Transverse colon (tissue), 4 donors: ENCODE data around the gene ATF3. TPM values are rescaled to one million over a fixed set of nuclear protein-coding genes. Genes with fewer than 3 reads are reported as not detected.

Source experiments
- DNase-seq: peaks from one replicate; pipeline ENCODE4 v3.0.0-alpha.2; 2019
- H3K27ac ChIP-seq, 4 donors: fragments of 200-600 bp; sonication (generic); 2 replicates each; pipeline ENCODE4 v1.5.1; 2016 to 2018; ENCODE audit warnings: inconsistent platforms in 4 of 4
- H3K27me3 ChIP-seq: fragments of 200-600 bp; sonication (generic); 2 replicates; pipeline ENCODE4 v1.5.1; 2017; ENCODE audit warnings: inconsistent platforms
- H3K36me3 ChIP-seq, 4 donors: fragments of 200-600 bp; sonication (generic); 2 replicates each; pipeline ENCODE4 v1.5.1; 2017 to 2019; ENCODE audit warnings: inconsistent platforms in 4 of 4
- H3K4me1 ChIP-seq, 4 donors: fragments of 200-600 bp; sonication (generic); 2 replicates each; pipeline ENCODE4 v1.5.1; 2017 to 2020; ENCODE audit warnings: inconsistent platforms in 4 of 4
- H3K4me3 ChIP-seq, 4 donors: fragments of 200-600 bp; sonication (generic); 1 replicate in 1 of 4; 2 replicates in 3 of 4; pipeline versions ENCODE4 v1.5.1 to v1.6.1; 2017 to 2019; ENCODE audit warnings: inconsistent platforms in 4 of 4
- H3K9me3 ChIP-seq, 2 donors: fragments of 200-600 bp; sonication (generic); 2 replicates each; pipeline ENCODE4 v1.5.1; 2017 to 2019; ENCODE audit warnings: inconsistent platforms in 2 of 2
- CTCF ChIP-seq, 5 experiments: fragments of 200-600 bp in 3 of 5; fragments of 450-650 bp in 2 of 5; sonication (generic) in 3 of 5; IDR thresholded peaks; 1 replicate in 2 of 5; 2 replicates in 3 of 5; pipeline ENCODE4 v1.5.1; 2016 to 2017; ENCODE audit warnings: antibody characterized with exemption in 5 of 5, inconsistent platforms in 3 of 5, mild to moderate bottlenecking in 2 of 5, moderate library complexity in 1 of 5
- EP300 ChIP-seq: sonication (generic); formaldehyde crosslinking; IDR thresholded peaks from one replicate; pipeline ENCODE4 v1.6.1; 2017; ENCODE audit warnings: antibody characterized with exemption, low read depth
- POLR2A ChIP-seq: fragments of 450-650 bp; IDR thresholded peaks from one replicate; pipeline ENCODE4 v1.6.1; 2016; ENCODE audit warnings: antibody characterized with exemption, mild to moderate bottlenecking, moderate library complexity
- POLR2AphosphoS5 ChIP-seq, 3 donors: sonication (generic); formaldehyde crosslinking; IDR thresholded peaks; one replicate each; pipeline ENCODE4 v1.6.1; 2016; ENCODE audit warnings: antibody characterized with exemption in 3 of 3
- WGBS, 2 donors: methylation state at CpG; one replicate each; pipeline ENCODE4 v1.1.5; 2018; ENCODE audit warnings: low coverage in 1 of 2; 5-methylcytosine and 5-hydroxymethylcytosine counted together
- in situ Hi-C, 4 donors: fragments of 200-750 bp; cut with MboI; loops; one replicate each; pipeline versions ENCODE4 v1.15.0 to v1.15.1; 2017; ENCODE audit warnings: low sequenced_read_pairs in 3 of 4, low pct_ligation_motif_present in 1 of 4, low pct_unique_long_range_greater_than_20kb in 1 of 4
- intact Hi-C: fragments of 100-400 bp; cut with DNase I; formaldehyde crosslinking; loops from one replicate; pipeline ENCODE4 v1.15.1; 2023; ENCODE audit warnings: low total_unique reads
- total RNA-seq, 4 donors: library from RNA; depleted of rRNA; stranded (reverse); fragments of >200 nt; gene quantifications; one replicate each; pipeline ENCODE4 v1.1.0, GENCODE V29; 2016

ATF3 gene
- total RNA-seq, 4 donors from 2014 or later = 7.8 to 84.8 (median 46.1) TPM

GRCh38 chr1:212566522-212567479, 41.8 kb upstream of the ATF3 start:
- H3K27me3 ChIP-seq = no peaks in the 10 kb centered on the region
- H3K27ac ChIP-seq = peak overlapping the region; percentile 66 to 80 (median 80)
- H3K9me3 ChIP-seq = no peaks in the 10 kb centered on the region
- intact Hi-C loops (no loop called here), in situ Hi-C loops (loop anchor here in 1 of 4 donors (10.0 kb wide), 1 partner anchor 82 kb away; no protein-coding TSS in a partner anchor)
- DNase-seq = peak; percentile 45
- H3K4me3 ChIP-seq = peak overlapping the region; percentile 15 to 58 (median 44)
- TF ChIP-seq CTCF (IDR thresholded peaks at IDR 0.05) (peak in 3 of 5 experiments; percentile 9 to 31 (median 29)), POLR2AphosphoS5 (IDR thresholded peaks at IDR 0.05) (peak; percentile 66 to 83 (median 68)), EP300 (no peak), POLR2A (peak; percentile 59)
- peaks cover 5 to 9% (median 9%) of the 10 kb centered on the region in 4 donors for H3K4me1 ChIP-seq
- no peaks in the 10 kb centered on the region for H3K36me3 ChIP-seq
- WGBS, 2 donors = 0 to 1% methylated on average over 6 to 16 of the region's 16 CpGs

GRCh38 chr1:212567638-212568037, 40.9 kb upstream of the ATF3 start:
- TF ChIP-seq POLR2AphosphoS5 (IDR thresholded peaks at IDR 0.05) = no peak
- no peak for TF ChIP-seq CTCF (IDR thresholded peaks at IDR 0.05)
- TF ChIP-seq EP300 = no peak
- no peak for TF ChIP-seq POLR2A
- no peaks in the 10 kb centered on the region for H3K27me3 ChIP-seq
- no peaks in the 10 kb centered on the region for H3K9me3 ChIP-seq
- no peak for DNase-seq
- H3K36me3 ChIP-seq = no peaks in the 10 kb centered on the region
- H3K4me1 ChIP-seq = peaks cover 5 to 9% (median 9%) of the 10 kb centered on the region in 4 donors
- 46 to 53% methylated on average over 2 to 3 of the region's 3 CpGs for WGBS, 2 donors
- in situ Hi-C loops (loop anchor here in 1 of 4 donors (10.0 kb wide), 1 partner anchor 83 kb away; no protein-coding TSS in a partner anchor), intact Hi-C loops (no loop called here)
- no peak overlapping the region for H3K4me3 ChIP-seq
- H3K27ac ChIP-seq = peak overlapping the region; percentile 66 to 80 (median 80)

GRCh38 chr1:212568978-212569537, 39.5 kb upstream of the ATF3 start:
- WGBS, 2 donors = 73 to 75% methylated on average over 5 of the region's 5 CpGs
- H3K36me3 ChIP-seq = no peaks in the 10 kb centered on the region
- no peak overlapping the region for H3K27ac ChIP-seq
- H3K4me1 ChIP-seq = peaks cover 5 to 9% (median 9%) of the 10 kb centered on the region in 4 donors
- no peaks in the 10 kb centered on the region for H3K27me3 ChIP-seq
- intact Hi-C loops = no loop called here
- H3K9me3 ChIP-seq = no peaks in the 10 kb centered on the region
- no peak for TF ChIP-seq CTCF (IDR thresholded peaks at IDR 0.05)
- TF ChIP-seq POLR2AphosphoS5 (IDR thresholded peaks at IDR 0.05) = no peak
- no peak for TF ChIP-seq EP300
- TF ChIP-seq POLR2A = no peak
- H3K4me3 ChIP-seq = no peak overlapping the region
- no peak for DNase-seq
- in situ Hi-C loops = loop anchor here in 1 of 4 donors (10.0 kb wide), 1 partner anchor 84 kb away; no protein-coding TSS in a partner anchor

GRCh38 chr1:212574732-212575131, 33.8 kb upstream of the ATF3 start:
- Histone ChIP-seq H3K9me3 (no peaks in the 10 kb centered on the region), H3K27me3 (peaks cover 4% of the 10 kb centered on the region), H3K36me3 (no peaks in the 10 kb centered on the region), H3K4me1 (no peaks in the 10 kb centered on the region), H3K4me3 (no peak overlapping the region), H3K27ac (no peak overlapping the region)
- TF ChIP-seq POLR2A (no peak), POLR2AphosphoS5 (IDR thresholded peaks at IDR 0.05) (no peak), EP300 (no peak), CTCF (IDR thresholded peaks at IDR 0.05) (no peak)
- in situ Hi-C loops = no loop called here
- 87 to 89% methylated on average over 3 of the region's 3 CpGs for WGBS, 2 donors
- no peak for DNase-seq
- intact Hi-C loops = no loop called here
